Measurements from ENCODE around the gene GABRB2.

Gene GABRB2

DNA sequence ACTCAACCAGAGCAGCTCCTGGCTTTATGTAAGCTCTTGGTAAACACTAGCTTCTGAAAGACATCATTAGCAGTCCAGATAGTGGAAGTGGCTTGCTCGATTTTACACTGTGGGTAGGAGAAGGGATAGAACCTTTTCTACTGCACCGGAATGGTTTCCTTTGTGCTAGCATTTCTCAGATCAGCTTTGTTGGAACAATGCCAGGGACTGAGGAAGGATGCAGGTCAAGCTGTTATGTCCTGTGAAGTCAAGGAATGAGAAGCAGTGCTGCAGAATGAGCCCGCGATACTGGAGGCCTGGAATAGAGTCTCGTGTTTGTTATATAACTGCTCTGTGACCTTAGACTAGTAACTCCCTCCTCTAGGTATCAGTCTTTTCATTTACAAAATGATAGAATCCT lies 233.6 kb downstream of the GABRB2 start:
- no peak for TF ChIP-seq GATA2 (IDR thresholded peaks at IDR 0.05; ENCODE audit: low read depth, low read length)
- TF ChIP-seq GATA3 (IDR thresholded peaks at IDR 0.05; ENCODE audit: low read depth, low read length), result no peak

DNA sequence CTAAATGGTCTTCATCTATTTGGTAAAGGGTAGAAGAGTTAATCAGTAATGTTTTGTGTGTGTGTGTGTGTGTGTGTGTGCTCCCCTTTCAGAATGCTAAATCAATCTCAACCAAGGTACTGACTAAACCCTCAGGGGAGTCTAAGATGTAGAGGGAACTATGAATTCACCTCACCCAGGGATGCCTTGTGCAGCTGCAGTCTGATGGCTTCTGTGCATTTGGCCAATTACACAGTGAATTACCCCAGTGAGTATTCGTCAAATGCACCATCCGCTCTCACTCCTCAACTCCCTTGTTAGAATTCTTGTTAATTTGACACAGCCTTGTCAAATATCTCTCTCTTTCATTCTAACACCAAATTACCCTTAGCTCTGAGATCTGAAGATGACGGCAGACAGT lies 234.6 kb downstream of the GABRB2 start:
- TF ChIP-seq GATA3 (IDR thresholded peaks at IDR 0.05; ENCODE audit: low read depth, low read length) (no peak), GATA2 (IDR thresholded peaks at IDR 0.05; ENCODE audit: low read depth, low read length) (no peak)

DNA sequence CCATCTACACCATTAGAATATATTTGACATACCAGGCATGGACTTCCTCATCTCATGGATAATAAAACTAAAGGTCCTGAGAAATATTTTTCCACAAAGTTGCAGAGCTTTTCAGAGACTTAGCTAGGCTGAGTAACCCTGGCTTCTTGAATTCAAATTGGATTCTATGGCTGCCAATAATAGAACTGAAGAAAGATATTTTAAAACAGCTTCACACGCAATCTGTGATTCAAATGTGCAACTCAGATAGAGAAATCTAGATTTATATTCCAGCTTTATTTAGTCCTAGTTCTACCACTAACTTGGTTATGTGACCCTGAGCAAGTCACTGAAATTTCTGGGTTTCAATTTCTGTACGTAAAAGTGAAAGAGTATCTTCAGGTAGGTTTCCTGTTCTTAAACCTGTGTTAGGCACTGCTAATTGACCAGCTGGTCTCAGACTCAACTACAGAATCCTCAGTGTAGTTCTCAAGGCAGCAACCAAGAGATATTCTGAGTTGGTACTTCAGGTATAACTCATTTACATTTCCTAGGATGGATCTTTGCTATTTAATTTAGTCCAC lies 235.3 kb downstream of the GABRB2 start:
- no peak for TF ChIP-seq GATA2 (IDR thresholded peaks at IDR 0.05; ENCODE audit: low read depth, low read length)
- no peak for TF ChIP-seq GATA3 (IDR thresholded peaks at IDR 0.05; ENCODE audit: low read depth, low read length)

DNA sequence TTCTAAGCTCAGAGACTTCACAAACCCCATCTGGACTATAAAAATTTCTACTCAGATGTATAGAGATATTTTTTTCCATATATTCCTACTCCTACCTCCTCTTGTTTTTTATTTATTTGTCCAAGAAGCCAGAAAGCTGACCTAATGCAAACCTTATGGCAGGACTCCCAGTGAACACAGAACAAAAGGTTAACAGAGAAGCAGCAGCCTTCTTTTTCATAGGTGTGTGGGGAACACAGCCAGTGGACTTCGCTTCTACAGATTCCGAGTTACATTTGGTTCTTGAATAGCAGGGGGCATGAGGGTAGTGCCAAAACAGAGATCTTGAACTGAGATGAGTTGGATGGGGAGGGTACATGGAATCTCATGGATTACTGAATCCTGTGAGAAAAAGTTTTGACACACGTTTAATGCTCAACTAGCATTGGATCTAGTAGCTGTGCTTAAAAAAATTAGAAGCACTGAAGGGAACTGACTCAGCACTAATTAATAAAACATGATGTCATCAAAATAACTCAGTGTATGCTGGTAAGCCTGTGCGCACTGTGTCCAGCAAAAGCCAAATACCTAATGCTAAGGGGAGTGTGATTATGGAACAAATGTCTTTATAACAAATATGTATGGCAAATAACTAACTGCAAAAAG lies 240.1 kb downstream of the GABRB2 start:
- TF ChIP-seq GATA2 (IDR thresholded peaks at IDR 0.05; ENCODE audit: low read depth, low read length) (no peak), GATA3 (IDR thresholded peaks at IDR 0.05; ENCODE audit: low read depth, low read length) (no peak)

DNA sequence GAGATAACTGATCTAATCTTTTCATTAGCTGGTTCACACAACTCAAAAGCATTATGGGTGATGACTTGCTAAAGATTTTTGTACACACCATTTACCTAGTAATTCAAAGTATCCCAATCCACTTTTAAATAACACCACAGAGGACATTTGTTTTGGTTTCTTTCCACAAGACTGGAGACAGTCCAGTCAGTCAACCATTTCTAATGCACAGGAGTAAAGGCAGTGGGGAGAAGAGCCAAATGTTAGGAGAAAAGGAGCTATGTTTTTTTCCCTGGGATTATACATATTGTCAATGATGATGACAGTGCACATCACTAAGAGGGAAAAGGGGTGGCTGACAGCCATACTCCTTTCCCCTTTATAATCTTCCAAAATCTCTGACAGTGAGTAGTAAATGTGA lies 240.9 kb downstream of the GABRB2 start:
- TF ChIP-seq GATA3 (IDR thresholded peaks at IDR 0.05; ENCODE audit: low read depth, low read length), result no peak
- no peak for TF ChIP-seq GATA2 (IDR thresholded peaks at IDR 0.05; ENCODE audit: low read depth, low read length)

DNA sequence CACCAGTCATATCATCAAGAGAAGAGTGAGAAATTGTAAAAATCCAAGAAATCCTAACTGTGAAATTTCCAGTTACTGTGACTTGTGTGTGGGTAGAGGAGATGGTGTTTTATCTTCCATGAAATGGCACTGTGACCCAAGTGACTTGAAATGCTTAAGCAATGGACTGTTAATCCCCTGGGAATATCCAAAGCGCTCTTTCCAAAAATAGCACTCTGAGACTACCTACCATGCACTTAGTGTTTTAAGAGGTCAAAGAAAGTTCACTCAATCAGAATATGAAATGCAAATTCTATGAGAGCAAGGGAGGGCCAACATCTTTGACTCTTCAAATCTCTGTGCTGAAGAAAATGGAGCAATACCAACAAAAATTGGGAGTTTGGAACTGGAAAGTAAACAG lies 244.0 kb downstream of the GABRB2 start:
- TF ChIP-seq GATA3 (IDR thresholded peaks at IDR 0.05; ENCODE audit: low read depth, low read length) (no peak), GATA2 (IDR thresholded peaks at IDR 0.05; ENCODE audit: low read depth, low read length) (no peak)

DNA sequence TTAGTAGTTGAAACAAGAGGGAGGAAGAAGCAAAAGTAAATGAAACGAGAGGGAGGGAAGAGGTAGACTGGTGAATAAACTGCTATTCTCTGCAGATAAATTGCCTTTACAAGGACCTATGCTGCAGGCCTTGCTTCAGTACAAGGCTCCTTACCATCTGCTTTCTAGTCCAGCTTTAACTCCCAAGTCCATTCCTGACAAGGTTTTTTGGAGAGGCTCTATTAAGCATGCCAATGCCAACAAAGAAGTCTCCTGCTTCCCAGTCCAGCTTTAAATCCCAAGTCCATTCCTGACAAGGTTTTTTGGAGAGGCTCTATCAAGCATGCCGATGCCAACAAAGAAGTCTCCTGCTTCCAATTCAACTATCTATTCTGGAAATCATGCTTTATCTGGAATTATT lies 244.9 kb downstream of the GABRB2 start:
- TF ChIP-seq GATA3 (IDR thresholded peaks at IDR 0.05; ENCODE audit: low read depth, low read length), result no peak
- no peak for TF ChIP-seq GATA2 (IDR thresholded peaks at IDR 0.05; ENCODE audit: low read depth, low read length)

DNA sequence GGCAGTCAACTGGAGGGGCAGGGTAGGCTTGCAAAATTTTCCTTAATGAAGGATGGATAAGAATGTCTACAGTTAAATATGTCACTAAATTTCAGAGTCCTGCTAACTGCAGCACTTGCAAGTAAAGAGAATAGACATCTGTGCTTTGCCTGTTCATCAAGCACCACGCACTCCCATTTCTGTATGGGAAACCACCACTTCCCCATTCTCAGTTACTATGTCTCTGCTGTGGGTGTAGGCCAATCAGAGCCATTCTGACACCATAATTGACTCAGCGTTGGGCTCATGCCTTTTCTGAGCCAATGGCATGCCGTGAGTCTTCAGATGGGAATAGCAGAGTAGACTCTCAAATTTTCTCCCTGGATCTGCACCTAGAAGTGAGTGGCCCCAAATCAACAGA lies 247.5 kb downstream of the GABRB2 start:
- no peak for TF ChIP-seq GATA3 (IDR thresholded peaks at IDR 0.05; ENCODE audit: low read depth, low read length)
- TF ChIP-seq GATA2 (IDR thresholded peaks at IDR 0.05; ENCODE audit: low read depth, low read length), result no peak

DNA sequence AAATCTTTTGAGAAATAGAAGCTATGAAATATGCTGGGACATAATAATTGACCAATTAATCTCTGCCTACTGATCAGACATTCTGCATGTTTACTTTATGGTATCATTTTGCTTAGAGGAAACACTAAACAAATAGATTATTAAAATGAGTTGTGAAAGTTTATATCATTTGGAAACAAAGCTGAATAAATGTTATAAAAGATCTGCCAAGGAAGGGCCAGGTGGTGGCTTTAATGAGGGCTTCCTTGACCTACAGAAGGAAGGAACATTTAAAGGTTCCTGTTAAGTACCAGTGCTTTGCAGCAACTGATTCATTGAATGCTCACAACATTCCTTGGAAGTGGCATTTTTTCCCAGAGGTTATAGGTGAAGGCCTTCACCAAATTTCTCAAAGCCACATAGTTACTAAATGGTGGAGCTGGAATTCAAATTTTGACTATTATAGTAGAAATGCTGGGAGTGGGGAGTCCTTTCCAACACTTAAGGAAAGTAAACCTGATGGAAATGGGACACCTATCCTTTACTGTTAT lies 250.7 kb downstream of the GABRB2 start:
- no peak for TF ChIP-seq GATA3 (IDR thresholded peaks at IDR 0.05; ENCODE audit: low read depth, low read length)
- no peak for TF ChIP-seq GATA2 (IDR thresholded peaks at IDR 0.05; ENCODE audit: low read depth, low read length)

DNA sequence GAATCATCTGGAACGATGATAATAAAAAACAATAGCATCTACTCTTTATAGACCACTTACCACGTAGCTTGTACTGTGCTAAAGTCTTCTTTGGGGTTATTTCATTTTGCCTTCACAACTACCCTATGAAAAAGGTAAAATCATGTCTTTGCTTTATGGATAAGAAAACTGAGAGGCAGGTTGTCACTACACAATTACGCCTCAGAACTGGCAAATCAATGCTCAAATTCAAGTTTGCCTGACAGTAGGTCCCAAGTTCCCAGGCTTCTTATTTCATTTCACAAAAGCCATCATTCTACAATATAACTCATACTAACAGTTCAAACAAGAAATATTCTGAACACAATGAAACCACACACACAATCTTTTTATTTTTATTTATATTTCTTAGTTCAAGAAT lies 258.5 kb downstream of the GABRB2 start:
- no peak for TF ChIP-seq GATA2 (IDR thresholded peaks at IDR 0.05; ENCODE audit: low read depth, low read length)
- no peak for TF ChIP-seq GATA3 (IDR thresholded peaks at IDR 0.05; ENCODE audit: low read depth, low read length)

DNA sequence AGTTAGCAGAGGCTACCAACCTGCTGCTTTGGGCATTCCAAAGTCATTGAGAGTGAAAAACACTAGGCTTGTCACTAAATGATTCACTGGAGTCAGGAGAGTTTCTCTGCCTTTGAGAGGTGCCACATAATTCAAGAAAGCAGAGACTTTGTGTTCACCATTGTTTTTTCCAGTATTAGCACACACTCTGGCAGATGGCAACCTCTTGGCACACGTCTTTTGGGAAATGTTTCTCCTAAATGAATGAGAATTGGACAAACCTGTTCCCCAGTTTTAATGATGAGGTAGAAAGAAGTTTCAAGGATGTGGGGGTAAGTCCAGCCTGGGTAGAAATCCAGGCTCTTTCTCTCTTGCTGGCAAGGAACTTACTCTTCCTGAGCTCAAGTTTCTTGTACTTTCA lies 259.1 kb downstream of the GABRB2 start:
- TF ChIP-seq GATA2 (IDR thresholded peaks at IDR 0.05; ENCODE audit: low read depth, low read length) (no peak), GATA3 (IDR thresholded peaks at IDR 0.05; ENCODE audit: low read depth, low read length) (no peak)

DNA sequence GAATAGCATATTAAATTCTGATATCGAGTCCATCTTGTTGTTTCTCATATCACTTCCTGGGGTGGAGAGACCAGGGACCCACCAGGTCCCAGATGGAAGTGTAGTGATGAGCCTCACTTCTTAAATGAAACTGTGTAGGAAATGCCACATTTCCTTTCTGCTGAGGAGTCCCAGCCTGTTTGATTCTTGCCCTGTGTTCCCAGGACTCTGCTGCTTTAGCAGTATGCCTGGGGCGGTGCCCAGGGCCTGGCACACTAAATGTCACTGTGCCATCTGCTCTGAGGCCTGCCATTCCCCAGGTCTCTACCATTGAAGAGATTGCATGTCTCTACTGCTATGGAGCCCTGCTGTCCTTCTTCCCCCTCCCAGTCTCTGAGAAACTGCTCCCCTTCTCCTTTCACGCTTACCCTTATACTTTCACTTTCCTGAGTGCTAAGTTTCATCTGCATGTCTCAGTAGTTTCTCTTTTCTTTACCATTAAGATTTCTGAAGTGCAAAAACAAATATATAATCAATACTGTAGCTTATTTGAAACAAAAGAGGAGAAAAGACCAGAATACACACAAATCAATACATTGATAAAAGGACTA lies 260.4 kb downstream of the GABRB2 start:
- TF ChIP-seq GATA3 (IDR thresholded peaks at IDR 0.05; ENCODE audit: low read depth, low read length) (no peak), GATA2 (IDR thresholded peaks at IDR 0.05; ENCODE audit: low read depth, low read length) (no peak)

DNA sequence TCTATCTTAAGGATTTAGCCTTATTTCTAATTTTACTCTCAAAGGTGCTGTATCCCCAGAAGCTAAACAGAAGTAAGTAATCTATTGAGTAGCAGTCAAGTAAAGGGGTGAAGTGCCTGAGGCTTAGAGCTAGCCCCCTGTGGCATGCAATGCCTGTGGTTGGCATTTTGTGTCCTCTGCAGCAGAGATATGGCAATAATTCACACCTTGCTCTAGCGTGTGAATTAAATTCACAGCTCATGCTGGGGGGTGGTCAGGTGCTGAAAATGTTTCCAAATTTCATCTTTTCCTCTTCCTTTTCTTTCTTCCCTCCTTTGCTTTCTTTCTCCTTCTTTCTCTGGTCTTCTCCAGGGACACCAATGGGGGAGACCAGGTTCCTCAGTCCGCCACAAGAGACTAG lies 262.1 kb downstream of the GABRB2 start:
- no peak for TF ChIP-seq GATA3 (IDR thresholded peaks at IDR 0.05; ENCODE audit: low read depth, low read length)

DNA sequence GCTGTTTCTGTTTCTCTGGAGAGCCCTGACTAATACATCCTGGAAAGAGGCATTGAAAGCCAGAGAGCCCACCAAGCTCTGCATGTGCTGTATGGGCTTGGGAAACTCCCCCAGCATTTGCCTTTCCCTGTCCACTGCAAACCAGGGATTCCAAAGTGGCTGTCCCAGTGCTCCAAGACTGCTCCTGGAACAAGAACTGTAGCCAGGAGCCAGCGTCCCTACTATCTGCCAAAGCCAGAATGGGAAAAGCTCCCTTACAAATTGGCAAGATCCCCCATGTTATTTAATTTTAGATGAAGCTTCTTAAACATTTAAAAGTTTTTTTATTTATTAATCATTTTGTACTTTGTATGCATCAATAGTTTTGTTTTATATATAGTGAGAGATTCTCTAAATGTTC lies 263.2 kb downstream of the GABRB2 start:
- TF ChIP-seq GATA2 (IDR thresholded peaks at IDR 0.05; ENCODE audit: low read depth, low read length), result no peak
- TF ChIP-seq GATA3 (IDR thresholded peaks at IDR 0.05; ENCODE audit: low read depth, low read length), result no peak

Data from SH-SY5Y (cell line).